Measurements from ENCODE around the gene TRAK1.

- TF ChIP-seq CTCF (IDR thresholded peaks at IDR 0.05) (no peak), EZH2 (IDR thresholded peaks at IDR 0.05; ENCODE audit: borderline replicate concordance, insufficient read depth, low read depth, low read length, poor library complexity, severe bottlenecking) (no peak)
These were observed 11.3 kb upstream of the TRAK1 start for GRCh38 chr3:42079701-42080452.

Data from B cell (primary cell).